Endodermal cell (in vitro differentiated cells): ENCODE results near the gene ZNF292. TPM values are rescaled to one million over a fixed set of nuclear protein-coding genes. Genes with fewer than 3 reads are reported as not detected.
"Not testable (repeated sequence)": the region's sequence is repeated elsewhere in the genome, so short reads cannot be mapped to it uniquely, and the experiment has no call there.

Source experiments
- DNase-seq: peaks from one replicate; pipeline ENCODE4 v3.0.0-alpha.2; 2017
- H3K27ac ChIP-seq: 2 replicates; pipeline ENCODE4 v1.5.1; 2013; ENCODE audit warnings: mild to moderate bottlenecking, low read depth, low read length, moderate library complexity
- H3K27me3 ChIP-seq: 2 replicates; pipeline ENCODE4 v1.6.1; 2013; ENCODE audit warnings: mild to moderate bottlenecking, low read length, moderate library complexity; ENCODE audit not compliant: insufficient read depth, control insufficient read depth, poor library complexity, severe bottlenecking
- H3K36me3 ChIP-seq: 2 replicates; pipeline ENCODE4 v1.7.0; 2013; ENCODE audit warnings: mild to moderate bottlenecking, low read length, moderate library complexity; ENCODE audit not compliant: control insufficient read depth, insufficient read depth
- H3K4me1 ChIP-seq: one replicate; pipeline ENCODE4 v1.7.0; 2013; ENCODE audit warnings: low read length; ENCODE audit not compliant: control insufficient read depth, insufficient read depth
- H3K4me3 ChIP-seq: 2 replicates; pipeline ENCODE4 v1.5.1; 2013; ENCODE audit warnings: mild to moderate bottlenecking, low read length, moderate library complexity
- H3K9ac ChIP-seq: 2 replicates; pipeline ENCODE4 v1.6.1; 2013; ENCODE audit warnings: mild to moderate bottlenecking, low read length, moderate library complexity; ENCODE audit not compliant: poor library complexity, severe bottlenecking; ENCODE audit errors: extremely low read depth
- H3K9me3 ChIP-seq: 2 replicates; pipeline ENCODE4 v1.6.1; 2013; ENCODE audit warnings: mild to moderate bottlenecking, low read length, moderate library complexity; ENCODE audit not compliant: control insufficient read depth
- H3K27ac Mint-ChIP-seq: 2 replicates; pipeline ENCODE4 v1.8.0; 2020; ENCODE audit warnings: mixed read lengths
- H3K27me3 Mint-ChIP-seq: 2 replicates; pipeline ENCODE4 v1.8.0; 2021; ENCODE audit warnings: mild to moderate bottlenecking, mixed read lengths; ENCODE audit not compliant: insufficient read depth
- H3K36me3 Mint-ChIP-seq: 2 replicates; pipeline ENCODE4 v1.8.0; 2020; ENCODE audit warnings: low read depth, mixed read lengths
- H3K4me1 Mint-ChIP-seq: 2 replicates; pipeline ENCODE4 v1.8.0; 2020; ENCODE audit warnings: mixed read lengths
- H3K4me3 Mint-ChIP-seq: 2 replicates; pipeline ENCODE4 v1.8.0; 2020; ENCODE audit warnings: mild to moderate bottlenecking, moderate library complexity, mixed read lengths
- H3K9me3 Mint-ChIP-seq: 2 replicates; pipeline ENCODE4 v1.8.0; 2020; ENCODE audit warnings: mild to moderate bottlenecking, mixed read lengths
- CTCF ChIP-seq: fragments of 200-600 bp; sonication (generic); conservative IDR thresholded peaks from 2 replicates; pipeline ENCODE4 v1.5.0; 2021; ENCODE audit warnings: antibody characterized with exemption, mild to moderate bottlenecking
- WGBS, 2 experiments: methylation state at CpG; one replicate each; pipeline versions ENCODE4 v1.1.5 to v1.1.7; 2013; ENCODE audit warnings: missing lambda C conversion rate in 2 of 2, mixed read lengths in 1 of 2; ENCODE audit not compliant: insufficient coverage in 1 of 2, insufficient read length in 1 of 2; 5-methylcytosine and 5-hydroxymethylcytosine counted together
- total RNA-seq, 2 donors: library from RNA; stranded (reverse); fragmentation: NEBNext Ultra II Directional in 1 of 2; extraction: Animal tissue kit (Norgen Biotek cat#: 25700) in 1 of 2; gene quantifications; 2 replicates in 1 of 2; 3 replicates in 1 of 2; pipeline ENCODE4 v1.2.1, GENCODE V29; 2021

ZNF292 gene
- total RNA-seq, 2 donors from 2014 or later, result 45.9 to 50.2 TPM

- Histone ChIP-seq H3K9ac (no peak overlapping the region), H3K27ac (no peak overlapping the region), H3K4me1 (no peaks in the 10 kb centered on the region), H3K27me3 (no peaks in the 10 kb centered on the region), H3K36me3 (peaks cover 88% of the 10 kb centered on the region), H3K4me3 (no peak overlapping the region), H3K9me3 (peaks cover 4% of the 10 kb centered on the region)
- TF ChIP-seq CTCF, result no peak
- H3K4me1 Mint-ChIP-seq, result no peaks in the 10 kb centered on the region
- H3K27ac Mint-ChIP-seq, result no peak overlapping the region
- H3K4me3 Mint-ChIP-seq, result no peak overlapping the region
- H3K27me3 Mint-ChIP-seq, result no peaks in the 10 kb centered on the region
- H3K9me3 Mint-ChIP-seq, result peaks cover 1% of the 10 kb centered on the region
- DNase-seq, result no peak
- peaks cover 57% of the 10 kb centered on the region for H3K36me3 Mint-ChIP-seq
Measured at GRCh38 chr6:87225937-87226336, 70.6 kb downstream of the ZNF292 start.

- H3K27me3 ChIP-seq, result no peaks in the 10 kb centered on the region
- DNase-seq, result no peak
- no peak overlapping the region for H3K4me3 ChIP-seq
- Mint-ChIP-seq H3K36me3 (peaks cover 35% of the 10 kb centered on the region), H3K9me3 (no peaks in the 10 kb centered on the region), H3K27me3 (no peaks in the 10 kb centered on the region), H3K4me3 (no peak overlapping the region), H3K4me1 (no peaks in the 10 kb centered on the region), H3K27ac (no peak overlapping the region)
- H3K27ac ChIP-seq, result no peak overlapping the region
- no peak overlapping the region for H3K9ac ChIP-seq
- no peak for TF ChIP-seq CTCF
- no peaks in the 10 kb centered on the region for H3K4me1 ChIP-seq
- H3K9me3 ChIP-seq, result no peaks in the 10 kb centered on the region
- H3K36me3 ChIP-seq, result peaks cover 80% of the 10 kb centered on the region
- 83 to 100% methylated on average over 1 of the region's 1 CpG for WGBS, 2 experiments
Measured at GRCh38 chr6:87230801-87231200, 75.4 kb downstream of the ZNF292 start.

- Histone ChIP-seq H3K27ac (no peak overlapping the region), H3K27me3 (no peaks in the 10 kb centered on the region), H3K9ac (no peak overlapping the region), H3K9me3 (peaks cover 39% of the 10 kb centered on the region), H3K4me3 (no peak overlapping the region), H3K4me1 (no peaks in the 10 kb centered on the region), H3K36me3 (peaks cover 72% of the 10 kb centered on the region)
- peaks cover 60% of the 10 kb centered on the region for H3K36me3 Mint-ChIP-seq
- TF ChIP-seq CTCF, result peak; percentile 69
- H3K4me3 Mint-ChIP-seq, result no peak overlapping the region
- no peak overlapping the region for H3K27ac Mint-ChIP-seq
- H3K4me1 Mint-ChIP-seq, result no peaks in the 10 kb centered on the region
- H3K9me3 Mint-ChIP-seq, result peaks cover 25% of the 10 kb centered on the region
- H3K27me3 Mint-ChIP-seq, result no peaks in the 10 kb centered on the region
- DNase-seq, result no peak
Measured at GRCh38 chr6:87237804-87238203, 82.4 kb downstream of the ZNF292 start.

- not testable (repeated sequence) for H3K4me1 Mint-ChIP-seq, H3K27me3 Mint-ChIP-seq, H3K4me3 Mint-ChIP-seq, H3K9ac ChIP-seq, H3K27ac Mint-ChIP-seq, H3K4me3 ChIP-seq, DNase-seq, H3K27ac ChIP-seq, H3K4me1 ChIP-seq, H3K27me3 ChIP-seq
- H3K36me3 ChIP-seq, result peaks cover 73% of the 10 kb centered on the region
- WGBS, 2 experiments, result 94 to 100% methylated on average over 1 to 37 of the region's 39 CpGs
- peaks cover 39% of the 10 kb centered on the region for H3K9me3 ChIP-seq
- Mint-ChIP-seq H3K36me3 (peaks cover 66% of the 10 kb centered on the region), H3K9me3 (peaks cover 25% of the 10 kb centered on the region)
Measured at GRCh38 chr6:87239098-87239635, 83.8 kb downstream of the ZNF292 start.
